Astrocyte of the spinal cord (primary cell): ENCODE results near the gene COX14.

ENCODE experiments used
- DNase-seq: peaks from one replicate; pipeline ENCODE4 v3.0.0; 2011; ENCODE audit warnings: low read depth, low spot score
- H3K4me3 ChIP-seq: 2 replicates; pipeline ENCODE4 v1.5.1; 2011; ENCODE audit warnings: low read depth, mild to moderate bottlenecking, low read length, moderate library complexity
- CTCF ChIP-seq: IDR thresholded peaks from 2 replicates; pipeline ENCODE4 v1.5.1; 2012; ENCODE audit warnings: low read depth, mild to moderate bottlenecking, low read length, inconsistent platforms
- in situ Hi-C: cut with HindIII; loops from 2 replicates; pipeline ENCODE4 v1.10.0; 2017; ENCODE audit warnings: low sequenced_read_pairs

The COX14 gene

GRCh38 chr12:50075808-50076170 is 36.2 kb upstream of the COX14 start:
- no peak for TF ChIP-seq CTCF
- no peak overlapping the region for H3K4me3 ChIP-seq
- in situ Hi-C loops = no loop called here
- no peak for DNase-seq

- DNase-seq = no peak
- in situ Hi-C loops = no loop called here
- no peak for TF ChIP-seq CTCF
- H3K4me3 ChIP-seq = no peak overlapping the region
These were observed 34.9 kb upstream of the COX14 start for GRCh38 chr12:50077099-50077498.

- H3K4me3 ChIP-seq = no peak overlapping the region
- TF ChIP-seq CTCF = no peak
- no peak for DNase-seq
- in situ Hi-C loops = no loop called here
These were observed 33.8 kb upstream of the COX14 start for GRCh38 chr12:50078281-50078680.

- in situ Hi-C loops = no loop called here
- H3K4me3 ChIP-seq = no peak overlapping the region
- TF ChIP-seq CTCF = no peak
- DNase-seq = no peak
These were observed 32.3 kb upstream of the COX14 start for GRCh38 chr12:50079771-50080170.

- no peak for TF ChIP-seq CTCF
- H3K4me3 ChIP-seq = no peak overlapping the region
- no peak for DNase-seq
- in situ Hi-C loops = no loop called here
These were observed 30.8 kb upstream of the COX14 start for GRCh38 chr12:50081096-50081808.

- DNase-seq = no peak
- no peak for TF ChIP-seq CTCF
- H3K4me3 ChIP-seq = no peak overlapping the region
- in situ Hi-C loops = no loop called here
These were observed 29.4 kb upstream of the COX14 start for GRCh38 chr12:50082644-50083043.
